GM23248 (cell line): ENCODE results near the gene NPTN.

Experiments used
- EZH2 ChIP-seq: fragments of 200-600 bp; sonication (generic); IDR thresholded peaks from 2 replicates; pipeline ENCODE4 v1.6.1; 2018; ENCODE audit warnings: antibody characterized with exemption, mild to moderate bottlenecking; ENCODE audit not compliant: insufficient read depth, poor library complexity, severe bottlenecking
- EZH2phosphoT487 ChIP-seq: fragments of 200-600 bp; sonication (generic); IDR thresholded peaks from 2 replicates; pipeline ENCODE4 v1.6.1; 2018; ENCODE audit warnings: antibody characterized with exemption, moderate library complexity, mild to moderate bottlenecking, low read depth; ENCODE audit not compliant: insufficient read depth

DNA sequence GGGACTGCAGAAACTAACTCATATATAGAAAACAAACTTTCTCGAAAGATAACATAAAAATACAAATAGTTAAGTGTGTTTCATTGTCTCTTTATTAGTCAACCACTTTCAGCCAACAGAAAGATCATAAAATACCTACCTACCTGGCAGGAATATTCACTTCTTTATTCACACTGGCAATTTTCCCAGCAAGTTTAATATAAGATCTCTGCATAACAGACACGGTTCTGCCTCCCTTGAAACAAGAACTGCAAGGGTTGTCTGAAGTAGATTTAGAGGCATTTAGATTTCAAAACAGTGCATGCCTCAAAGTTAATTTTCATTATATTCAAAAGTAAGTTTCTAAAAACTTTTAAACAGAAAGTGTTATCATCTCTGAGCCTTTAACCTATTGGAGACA lies 7.1 kb downstream of the NPTN start:
- no peak for TF ChIP-seq EZH2
- no peak for TF ChIP-seq EZH2phosphoT487
